Astrocyte of the cerebellum (primary cell): ENCODE results near the gene ENTPD1.

Experiments
- DNase-seq: peaks from one replicate; pipeline ENCODE4 v3.0.0-alpha.2; 2011; ENCODE audit warnings: low read depth
- H3K4me3 ChIP-seq: 2 replicates; pipeline ENCODE4 v1.5.1; 2011; ENCODE audit warnings: mild to moderate bottlenecking, low read depth, low read length, moderate library complexity
- in situ Hi-C: cut with HindIII; loops from 2 replicates; pipeline ENCODE4 v1.10.0; 2017; ENCODE audit warnings: low sequenced_read_pairs
- TF ChIP-seq, protein P1 (sequence below): IDR thresholded peaks from 2 replicates; pipeline ENCODE4 v1.5.1; 2012; ENCODE audit warnings: low read length, low read depth, moderate library complexity, mild to moderate bottlenecking; ENCODE audit errors: missing control alignments

ENTPD1 gene

DNA sequence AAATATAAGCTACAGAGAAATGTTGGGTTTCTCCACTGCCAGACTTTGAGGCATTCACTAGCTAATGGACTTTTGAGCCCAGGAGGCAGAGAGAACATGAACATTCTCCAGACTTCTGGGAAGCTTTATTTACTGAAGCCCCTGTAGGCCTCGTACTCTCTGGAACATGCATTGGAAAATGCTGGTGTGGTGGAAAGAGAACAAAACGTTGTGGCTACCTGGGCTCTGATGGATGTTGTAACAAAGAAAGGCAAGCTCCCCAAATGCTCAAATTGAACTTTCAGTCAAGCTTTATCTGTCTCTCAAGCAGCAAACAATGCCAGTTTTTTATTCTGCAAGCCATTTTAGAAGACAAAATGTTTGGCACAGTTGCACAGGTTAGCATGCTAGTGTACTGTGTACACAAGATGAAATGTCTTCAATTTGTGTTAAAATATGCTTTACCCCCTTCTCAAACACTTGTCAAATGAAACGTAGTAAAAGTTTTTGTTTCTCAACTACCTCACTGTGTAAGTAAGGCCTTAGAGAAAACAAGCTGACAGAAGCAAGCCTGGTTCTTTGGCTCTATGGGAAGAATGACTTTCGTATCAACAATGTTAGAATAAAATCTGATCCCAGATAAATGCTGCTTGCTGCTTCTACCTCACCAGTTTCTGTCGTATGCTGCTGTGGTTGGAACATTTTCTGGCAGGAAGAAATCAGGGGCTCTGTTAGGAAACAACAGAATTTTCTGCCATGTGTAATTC, 80.8 kb downstream of the ENTPD1 start:
- TF ChIP-seq, protein P1, sequence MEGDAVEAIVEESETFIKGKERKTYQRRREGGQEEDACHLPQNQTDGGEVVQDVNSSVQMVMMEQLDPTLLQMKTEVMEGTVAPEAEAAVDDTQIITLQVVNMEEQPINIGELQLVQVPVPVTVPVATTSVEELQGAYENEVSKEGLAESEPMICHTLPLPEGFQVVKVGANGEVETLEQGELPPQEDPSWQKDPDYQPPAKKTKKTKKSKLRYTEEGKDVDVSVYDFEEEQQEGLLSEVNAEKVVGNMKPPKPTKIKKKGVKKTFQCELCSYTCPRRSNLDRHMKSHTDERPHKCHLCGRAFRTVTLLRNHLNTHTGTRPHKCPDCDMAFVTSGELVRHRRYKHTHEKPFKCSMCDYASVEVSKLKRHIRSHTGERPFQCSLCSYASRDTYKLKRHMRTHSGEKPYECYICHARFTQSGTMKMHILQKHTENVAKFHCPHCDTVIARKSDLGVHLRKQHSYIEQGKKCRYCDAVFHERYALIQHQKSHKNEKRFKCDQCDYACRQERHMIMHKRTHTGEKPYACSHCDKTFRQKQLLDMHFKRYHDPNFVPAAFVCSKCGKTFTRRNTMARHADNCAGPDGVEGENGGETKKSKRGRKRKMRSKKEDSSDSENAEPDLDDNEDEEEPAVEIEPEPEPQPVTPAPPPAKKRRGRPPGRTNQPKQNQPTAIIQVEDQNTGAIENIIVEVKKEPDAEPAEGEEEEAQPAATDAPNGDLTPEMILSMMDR: no peak

DNA sequence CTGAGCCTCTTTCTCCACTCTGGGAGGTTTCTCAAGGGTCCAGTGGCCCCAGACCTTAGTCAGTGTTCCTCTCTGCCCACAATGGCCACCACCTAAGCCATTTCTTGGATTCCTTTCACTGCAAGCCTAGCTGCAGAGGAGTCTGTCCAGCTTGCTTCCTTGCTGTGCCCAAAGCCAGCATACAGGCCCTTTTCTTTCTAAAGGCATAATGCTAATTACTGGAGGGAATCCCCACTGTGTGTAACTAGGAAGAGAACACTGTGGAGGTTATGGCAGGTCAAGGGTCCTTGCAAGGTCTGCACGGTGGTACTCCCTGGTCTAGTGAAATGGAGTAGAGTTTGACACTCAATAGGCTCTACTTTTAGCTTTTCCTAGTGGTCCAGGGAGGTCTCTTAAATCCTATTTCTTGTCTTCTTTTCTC, 81.4 kb downstream of the ENTPD1 start:
- H3K4me3 ChIP-seq: no peak overlapping the region
- TF ChIP-seq, protein P1: no peak
- in situ Hi-C loops: no loop called here
- no peak for DNase-seq

More for the DNA sequence above, 80.8 kb downstream of the ENTPD1 start:
- in situ Hi-C loops: no loop called here
- no peak overlapping the region for H3K4me3 ChIP-seq
- DNase-seq: no peak

DNA sequence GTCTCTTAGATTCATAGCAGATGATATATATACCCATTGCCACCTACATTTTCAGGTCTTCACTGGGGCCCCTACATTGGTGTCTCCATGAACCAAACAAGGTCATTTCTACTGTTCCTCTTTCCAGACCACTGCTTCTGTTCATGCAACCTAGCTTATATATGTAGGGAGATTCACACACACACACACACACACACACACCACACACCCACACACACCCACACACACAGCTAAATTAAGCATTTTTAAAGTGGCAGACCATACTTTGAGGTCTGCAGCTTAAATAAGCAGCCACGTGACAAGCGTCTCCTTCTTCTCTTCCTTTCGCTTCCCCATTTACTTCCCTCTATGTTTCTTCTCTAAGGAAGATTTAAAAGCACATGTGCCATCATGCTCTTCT, 81.8 kb downstream of the ENTPD1 start:
- in situ Hi-C loops: no loop called here
- DNase-seq: no peak
- no peak overlapping the region for H3K4me3 ChIP-seq
- TF ChIP-seq, protein P1: no peak

DNA sequence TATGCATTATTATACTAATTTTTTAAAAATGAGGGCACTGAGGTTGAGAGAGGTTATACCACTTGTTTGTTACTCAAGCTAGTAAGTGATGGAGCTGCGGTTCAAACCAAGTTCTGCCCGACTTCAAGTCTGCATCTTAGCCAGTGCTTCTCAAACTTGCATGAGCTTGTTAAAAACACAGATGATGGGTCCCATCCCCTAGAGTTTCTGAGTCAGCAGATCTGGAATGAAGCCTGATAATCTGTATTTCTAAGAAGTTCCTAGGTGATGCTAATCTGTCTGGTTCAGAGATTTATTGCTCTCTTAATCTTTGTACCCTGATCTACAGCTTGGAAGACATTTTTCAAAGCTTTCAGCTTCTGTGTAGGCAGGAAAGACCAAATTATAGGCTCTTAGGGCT, 84.2 kb downstream of the ENTPD1 start:
- TF ChIP-seq, protein P1: no peak
- in situ Hi-C loops: no loop called here
- no peak for DNase-seq
- no peak overlapping the region for H3K4me3 ChIP-seq

DNA sequence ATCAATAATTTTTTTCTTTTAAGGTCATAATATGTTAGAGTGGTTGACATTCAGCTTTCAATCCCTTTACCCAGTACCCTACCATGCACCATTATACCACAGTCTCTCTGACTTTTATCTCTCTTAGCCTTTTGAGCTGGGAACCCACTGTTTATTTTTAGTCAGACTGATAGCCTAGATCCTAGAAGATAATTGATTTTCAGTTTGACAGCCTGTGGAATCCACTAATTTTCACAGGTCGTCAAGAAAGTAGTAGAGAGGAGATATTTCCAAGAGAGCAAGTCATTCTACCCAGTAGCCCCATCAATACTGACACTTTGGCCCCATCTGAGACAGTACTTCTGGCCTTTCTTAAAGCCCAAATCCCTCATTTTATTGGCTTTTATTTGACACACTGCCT, 84.7 kb downstream of the ENTPD1 start:
- in situ Hi-C loops: no loop called here
- TF ChIP-seq, protein P1: no peak
- DNase-seq: no peak
- H3K4me3 ChIP-seq: no peak overlapping the region

DNA sequence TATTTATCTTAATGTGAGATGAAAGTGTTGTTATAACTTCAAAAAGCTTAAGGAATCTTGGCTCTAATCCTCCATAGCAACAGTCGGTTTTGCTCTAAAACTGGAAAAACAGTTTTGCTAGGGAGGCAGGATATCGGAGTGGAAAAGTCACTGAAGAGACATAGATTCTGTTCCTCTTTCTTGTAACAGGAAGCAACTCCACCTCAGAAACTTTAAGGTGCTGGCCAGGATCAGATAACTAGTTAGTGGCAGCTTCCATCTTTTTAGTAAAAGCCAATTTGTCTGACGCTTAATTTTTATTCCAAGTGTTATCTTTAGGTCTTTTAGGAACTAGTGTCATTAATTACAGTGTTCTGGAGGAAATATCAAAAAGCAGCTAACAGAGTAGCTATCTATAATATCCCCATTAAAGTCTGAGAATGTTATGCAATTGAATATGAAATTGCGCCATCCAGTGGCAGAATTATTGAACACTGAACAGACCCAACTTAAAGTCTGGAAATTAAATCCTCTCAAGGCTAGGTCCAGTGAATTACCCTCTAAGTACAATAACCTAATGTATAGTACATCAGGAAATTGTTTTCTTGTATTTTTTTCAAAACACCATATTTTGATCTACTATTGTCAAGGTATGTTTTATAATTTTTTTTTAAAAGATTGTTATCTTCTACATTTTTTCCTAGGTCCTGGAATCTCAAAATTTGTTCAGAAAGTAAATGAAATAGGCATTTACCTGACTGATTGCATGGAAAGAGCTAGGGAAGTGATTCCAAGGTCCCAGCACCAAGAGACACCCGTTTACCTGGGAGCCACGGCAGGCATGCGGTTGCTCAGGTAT, 85.9 kb downstream of the ENTPD1 start:
- DNase-seq: peak; percentile 60
- in situ Hi-C loops: no loop called here

More for the DNA sequence above, 85.9 kb downstream of the ENTPD1 start:
- H3K4me3 ChIP-seq: no peak overlapping the region
- TF ChIP-seq, protein P1: peak; percentile 48
